ENCODE data around the gene PRM3. TPM values are rescaled to one million over a fixed set of nuclear protein-coding genes. Genes with fewer than 3 reads are reported as not detected.

PRM3 gene
- total RNA-seq, 2 experiments from 2014 or later, result not detected

DNA sequence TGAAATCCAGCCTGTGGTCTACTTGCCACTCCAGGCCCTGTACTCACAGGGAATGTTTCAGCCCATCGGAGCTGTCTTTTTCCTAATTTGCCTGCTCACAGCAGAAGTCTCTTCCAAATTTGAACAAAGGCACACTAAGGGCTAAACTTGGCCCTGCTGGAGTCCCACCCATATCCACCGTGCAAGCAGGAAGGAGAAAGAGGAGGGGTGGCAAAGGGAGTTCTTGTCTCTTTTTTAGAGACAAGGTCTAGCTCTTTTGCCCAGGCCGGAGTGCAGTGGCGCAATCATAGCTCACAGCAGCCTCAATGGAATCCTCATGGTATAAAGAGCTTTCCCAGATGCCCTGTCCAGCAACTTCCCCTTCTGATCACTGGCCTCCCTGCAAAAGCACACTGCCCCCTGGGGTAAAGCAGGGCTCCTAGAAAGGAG is 10.4 kb upstream of the PRM3 start:
- CTCF ChIA-PET, result interaction anchor here (0.9 to 1.2 kb wide), 2 partner anchors 14 to 89 kb away, joined by 3 to 4 read pairs; no protein-coding TSS in a partner anchor
- Mint-ChIP-seq H3K9me3 (ENCODE audit: low read depth) (no peaks in the 10 kb centered on the region), H3K27ac (no peak overlapping the region), H3K4me3 (no peak overlapping the region), H3K4me1 (peaks cover 6% of the 10 kb centered on the region), H3K27me3 (peaks cover 58% of the 10 kb centered on the region), H3K36me3 (no peaks in the 10 kb centered on the region)
- DNase-seq (no peak), ATAC-seq (no peak)

DNA sequence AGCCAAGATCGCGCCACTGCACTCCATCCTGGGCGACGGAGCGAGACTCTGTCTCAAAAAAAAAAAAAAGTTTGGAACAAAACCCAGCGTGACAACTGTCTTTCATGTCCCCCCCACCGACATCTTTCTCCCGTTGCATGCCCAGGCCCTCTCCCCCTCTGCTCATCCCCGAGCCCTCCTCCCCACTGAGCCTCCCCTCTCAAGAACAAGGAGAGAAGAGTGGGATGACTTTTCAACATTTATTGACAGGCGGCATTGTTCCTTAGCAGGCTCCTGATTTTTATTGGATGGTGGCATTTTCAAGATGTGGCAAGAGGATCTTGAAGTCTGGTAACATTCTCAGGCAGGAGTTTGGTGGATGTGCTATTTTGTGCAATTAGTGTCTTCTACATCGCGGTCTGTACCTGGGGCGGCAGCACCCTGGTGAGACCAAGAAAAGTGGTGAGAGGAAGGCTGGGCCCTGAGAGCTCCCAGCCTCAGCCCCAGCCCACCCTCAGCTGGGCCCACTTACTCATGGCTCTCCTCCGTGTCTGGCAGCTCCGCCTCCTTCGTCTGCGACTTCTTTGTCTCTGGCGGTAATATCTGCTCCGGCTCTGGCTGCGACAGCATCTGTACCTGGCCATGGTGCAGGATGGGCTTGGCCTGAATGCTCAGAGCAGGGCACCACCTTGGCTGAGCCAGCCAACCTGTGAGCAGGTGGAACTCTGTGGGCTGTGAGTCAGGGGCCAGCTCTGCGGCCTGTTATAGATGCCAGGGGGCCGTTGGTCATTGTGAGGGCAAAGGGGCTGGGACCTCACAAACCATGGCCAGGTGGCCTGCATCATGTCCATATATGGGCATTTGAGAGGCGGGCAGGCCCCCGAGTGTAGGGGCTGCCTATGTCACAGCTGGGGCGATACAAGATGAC is 7.4 kb upstream of the PRM3 start, which contains the start of gene PRM1:
PRM1 (minus strand) TSS at position 715 of the 907 bp plus-strand sequence; CDS start at position 623, 92 bp downstream.
- Mint-ChIP-seq H3K27ac (no peak within 1 kb of the TSS), H3K9me3 (ENCODE audit: low read depth) (no peaks in the 10 kb centered on the region), H3K36me3 (no peaks in the 10 kb centered on the region), H3K4me3 (no peak within 1 kb of the TSS), H3K4me1 (peaks cover 1% of the 10 kb centered on the region), H3K27me3 (peaks cover 46% of the 10 kb centered on the region)
- CTCF ChIA-PET, result no interaction called here
- ATAC-seq, result no peak
- no peak for DNase-seq

DNA sequence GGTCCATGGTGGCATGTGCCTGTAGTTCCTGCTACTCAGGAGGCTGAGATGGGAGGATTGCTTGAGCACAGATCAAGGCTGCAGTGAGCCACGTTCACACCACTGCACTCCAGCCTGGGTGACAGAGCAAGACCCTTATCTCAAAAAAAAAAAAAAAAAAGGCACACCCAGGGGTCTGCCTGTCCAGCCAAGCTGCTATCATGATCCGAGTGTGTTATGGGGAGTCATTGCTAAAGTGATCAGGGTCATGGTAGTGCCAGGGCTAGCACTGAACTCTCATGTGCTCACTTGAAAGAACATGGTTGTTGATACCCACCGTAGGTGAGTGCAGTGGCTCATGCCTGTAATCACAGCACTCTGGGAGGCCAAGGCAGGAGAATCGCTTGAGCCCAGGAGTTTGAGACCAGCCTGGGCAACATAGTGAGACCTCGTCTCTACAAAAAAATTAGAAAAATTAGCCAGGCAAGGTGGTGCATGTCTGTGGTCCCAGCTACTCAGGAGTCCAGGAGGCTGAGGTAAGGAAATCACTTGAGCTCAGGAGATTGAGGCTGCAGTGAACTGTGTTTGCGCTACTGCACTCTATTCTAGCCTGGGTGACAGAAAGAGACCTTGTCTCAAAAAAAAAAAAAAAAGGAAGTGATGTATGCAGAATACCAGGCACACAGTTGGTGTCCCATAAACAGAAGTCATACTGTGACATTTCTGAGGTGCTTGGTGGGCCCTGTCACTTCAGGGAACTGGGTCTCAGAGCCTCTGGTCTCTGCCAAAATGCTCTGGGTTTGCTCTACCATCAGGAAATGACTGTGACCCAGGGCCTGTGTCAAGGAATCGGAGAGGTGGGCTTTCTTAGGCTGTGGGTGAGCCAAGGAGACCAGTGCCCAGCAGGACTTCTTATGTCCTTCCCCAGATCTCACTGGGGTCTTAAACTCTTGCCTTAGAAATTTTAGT is 5.5 kb upstream of the PRM3 start:
- Mint-ChIP-seq H3K36me3 (no peaks in the 10 kb centered on the region), H3K27me3 (peaks cover 45% of the 10 kb centered on the region), H3K27ac (no peak overlapping the region), H3K4me1 (peaks cover 1% of the 10 kb centered on the region), H3K4me3 (no peak overlapping the region), H3K9me3 (ENCODE audit: low read depth) (no peaks in the 10 kb centered on the region)
- DNase-seq, result no peak
- CTCF ChIA-PET, result interaction anchor here (1.3 kb wide), 1 partner anchor 93 kb away, joined by 3 read pairs; no protein-coding TSS in a partner anchor
- no peak for ATAC-seq

DNA sequence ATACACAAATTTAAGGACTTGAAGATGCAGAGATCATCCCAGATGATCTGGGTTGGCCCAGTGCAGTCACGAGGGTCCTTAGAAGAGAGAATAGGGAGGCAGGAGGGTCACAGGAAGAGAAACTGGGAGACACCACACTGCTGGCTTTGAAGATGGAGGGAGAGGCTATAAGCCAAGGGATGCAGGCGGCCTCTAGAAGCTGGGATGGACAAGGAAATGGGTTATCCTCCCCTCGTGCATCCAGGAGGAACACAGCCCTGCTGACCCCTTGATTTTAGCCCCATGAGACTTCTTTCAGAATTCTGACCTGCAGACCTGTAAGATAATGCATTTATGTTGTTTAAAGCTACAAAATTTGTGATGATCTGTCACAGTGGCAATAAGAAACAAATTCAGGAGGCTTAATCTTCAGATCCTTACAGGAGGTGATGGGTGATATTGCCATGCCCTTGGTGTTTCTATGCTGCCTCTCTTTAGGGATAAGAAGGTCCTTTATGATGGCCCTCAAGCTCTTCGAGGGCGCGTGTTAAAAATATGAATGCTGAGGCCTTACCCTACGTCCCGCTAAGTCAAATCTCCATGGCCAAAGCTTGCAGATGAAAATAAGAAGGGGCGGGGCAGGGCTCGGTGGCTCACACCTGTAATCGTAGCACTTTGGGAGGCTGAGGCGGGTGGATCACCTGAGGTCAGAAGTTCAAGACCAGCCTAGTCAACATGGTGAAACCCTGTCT is 4.3 kb upstream of the PRM3 start:
- Mint-ChIP-seq H3K36me3 (no peaks in the 10 kb centered on the region), H3K4me3 (no peak overlapping the region), H3K4me1 (peaks cover 1% of the 10 kb centered on the region), H3K27ac (no peak overlapping the region), H3K9me3 (ENCODE audit: low read depth) (no peaks in the 10 kb centered on the region), H3K27me3 (peaks cover 42% of the 10 kb centered on the region)
- CTCF ChIA-PET, result no interaction called here
- ATAC-seq (no peak), DNase-seq (no peak)

DNA sequence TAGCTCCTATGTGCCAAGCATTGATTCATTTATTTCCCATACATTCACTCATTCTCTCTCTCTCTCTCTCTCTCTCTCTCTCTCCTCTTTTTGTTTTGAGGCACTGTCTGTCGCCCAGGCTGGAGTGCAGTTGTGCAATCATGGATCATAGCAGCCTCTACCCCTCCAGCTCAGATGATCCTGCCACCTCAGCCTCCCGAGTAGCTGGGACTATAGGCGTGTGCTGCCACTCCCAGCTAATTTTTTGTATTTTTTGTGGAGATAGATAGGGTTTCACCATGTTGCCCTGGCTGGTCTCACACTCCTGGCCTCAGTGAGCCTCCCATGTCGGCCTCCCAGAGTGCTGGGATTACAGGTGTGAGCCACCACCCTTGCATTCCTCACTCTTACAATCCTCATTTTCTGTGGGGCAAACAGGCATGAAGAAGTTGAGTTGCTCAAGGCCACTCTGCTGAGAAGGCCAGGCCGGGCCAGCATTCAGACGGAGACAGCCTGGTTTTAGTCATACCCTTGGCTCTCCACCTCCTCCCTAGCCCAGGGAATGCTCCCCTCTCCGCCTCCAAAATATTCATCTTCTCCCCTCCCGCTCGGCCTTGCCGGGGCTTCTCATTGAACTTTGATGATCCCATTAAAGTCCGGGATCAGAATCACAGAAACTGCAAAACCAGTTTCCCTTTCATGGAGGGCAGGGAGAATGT is 3.6 kb upstream of the PRM3 start:
- Mint-ChIP-seq H3K36me3 (no peaks in the 10 kb centered on the region), H3K27ac (no peak overlapping the region), H3K9me3 (ENCODE audit: low read depth) (no peaks in the 10 kb centered on the region), H3K4me1 (peaks cover 1% of the 10 kb centered on the region), H3K4me3 (no peak overlapping the region), H3K27me3 (peaks cover 39% of the 10 kb centered on the region)
- CTCF ChIA-PET, result interaction anchor here (0.8 to 1.2 kb wide), 2 partner anchors 21 to 314 kb away, joined by 3 read pairs; partner anchors contain the start of gene SOCS1
- DNase-seq, result no peak
- no peak for ATAC-seq

DNA sequence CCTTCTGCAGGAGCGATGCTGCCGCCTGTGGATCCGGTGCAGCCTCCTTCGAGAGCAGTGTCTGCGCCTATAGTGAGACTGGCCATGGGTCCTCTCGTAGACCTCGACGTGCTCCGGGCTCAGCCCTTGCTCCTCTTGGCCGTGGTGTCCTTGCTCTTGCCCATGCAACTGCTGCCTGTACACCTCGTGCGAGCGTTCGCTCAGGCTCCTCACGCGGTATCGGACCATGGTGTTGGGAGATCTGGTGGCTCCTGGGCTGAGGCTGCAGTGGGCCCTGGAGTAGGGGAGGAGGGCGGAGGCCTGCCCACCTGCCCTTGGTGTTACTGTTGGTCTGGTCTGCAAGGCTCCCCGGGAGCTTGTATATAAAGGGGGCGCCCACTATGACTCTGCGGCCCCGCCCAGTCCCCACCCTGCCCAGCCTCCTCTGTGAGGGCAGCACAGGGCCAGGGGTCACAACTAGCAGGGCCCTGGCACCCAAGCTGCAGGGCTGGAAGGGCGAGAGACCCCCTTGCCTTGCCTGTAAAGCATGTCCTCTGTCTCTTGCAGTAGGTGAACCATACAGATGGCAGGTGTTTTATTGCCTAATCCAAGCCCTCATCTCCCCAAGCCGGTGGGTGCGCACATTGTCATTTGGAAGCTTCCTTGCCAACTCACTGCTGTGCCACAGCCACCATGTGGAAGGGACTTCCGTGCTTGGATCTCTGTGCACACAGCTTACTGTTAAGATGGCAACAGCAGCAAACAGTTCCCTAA is 2.9 kb upstream of the PRM3 start, which contains the start of gene PRM2:
PRM2 (minus strand) TSS at position 338 of the 753 bp plus-strand sequence; CDS start at position 228, 110 bp downstream.
- CTCF ChIA-PET, result interaction anchor here (0.8 to 1.2 kb wide), 2 partner anchors 20 to 313 kb away, joined by 3 read pairs; partner anchors contain the start of gene SOCS1
- H3K27ac Mint-ChIP-seq, result no peak within 1 kb of the TSS
- H3K4me3 Mint-ChIP-seq, result no peak within 1 kb of the TSS

DNA sequence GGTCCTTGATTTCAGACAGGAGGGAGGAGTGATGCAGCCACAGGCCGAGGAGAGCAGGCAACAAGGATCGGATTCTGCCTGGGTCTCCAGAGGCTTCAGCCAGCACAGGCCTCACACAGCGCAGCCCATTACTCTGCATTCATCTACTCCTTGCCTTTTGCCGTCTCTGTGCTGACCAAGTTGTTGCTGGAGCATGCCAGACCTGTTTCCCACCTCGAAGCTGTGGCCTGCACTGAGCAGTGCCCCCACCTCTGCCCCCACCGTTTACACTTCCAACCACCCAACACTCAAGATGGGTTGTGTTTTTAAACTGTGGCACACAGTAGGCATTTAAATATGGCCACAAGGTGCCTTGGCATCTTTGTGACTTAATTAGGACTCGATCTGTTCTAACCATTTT is 1.5 kb upstream of the PRM3 start:
- Mint-ChIP-seq H3K4me1 (peaks cover 1% of the 10 kb centered on the region), H3K4me3 (no peak overlapping the region), H3K36me3 (no peaks in the 10 kb centered on the region), H3K9me3 (ENCODE audit: low read depth) (no peaks in the 10 kb centered on the region), H3K27ac (no peak overlapping the region), H3K27me3 (peaks cover 35% of the 10 kb centered on the region)
- no peak for ATAC-seq
- no peak for DNase-seq
- CTCF ChIA-PET, result no interaction called here

More for the DNA sequence above, 2.9 kb upstream of the PRM3 start, which contains the start of gene PRM2:
- ATAC-seq (no peak), DNase-seq (no peak)
- Mint-ChIP-seq H3K36me3 (no peaks in the 10 kb centered on the region), H3K4me1 (peaks cover 1% of the 10 kb centered on the region), H3K9me3 (ENCODE audit: low read depth) (no peaks in the 10 kb centered on the region), H3K27me3 (peaks cover 36% of the 10 kb centered on the region)

DNA sequence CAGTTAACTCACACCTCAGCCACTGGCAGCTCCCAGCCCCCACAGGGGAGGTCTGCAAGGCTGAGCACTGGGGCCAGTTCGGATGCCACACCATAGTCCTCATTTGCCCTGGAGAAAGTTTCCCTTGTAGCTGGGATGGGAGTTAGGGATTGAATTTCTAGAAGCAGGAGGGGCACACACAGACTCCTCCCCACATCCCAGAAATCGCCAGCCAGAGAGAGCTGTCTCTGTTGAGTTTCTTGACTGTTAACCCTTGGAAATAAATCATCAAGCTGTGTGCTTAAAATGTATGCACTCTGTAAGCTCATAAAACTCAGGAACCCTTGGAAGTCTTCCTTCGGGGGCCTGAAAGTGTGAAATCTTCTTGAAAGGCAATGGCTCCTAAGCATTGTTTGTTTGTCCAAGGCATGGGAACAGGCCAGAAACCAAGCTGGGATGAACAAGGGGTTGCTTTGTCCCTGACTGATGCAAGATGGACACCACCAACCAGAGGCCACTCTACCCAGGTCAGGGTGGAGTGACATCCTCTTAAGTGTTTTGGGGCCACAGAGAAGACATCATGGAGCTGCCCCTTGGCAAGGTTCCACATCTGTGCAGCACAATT is 394 bp upstream of the PRM3 start:
- H3K9me3 Mint-ChIP-seq (ENCODE audit: low read depth), result no peaks in the 10 kb centered on the region
- CTCF ChIA-PET, result interaction anchor here (1.6 kb wide), 1 partner anchor 122 kb away, joined by 3 read pairs; no protein-coding TSS in a partner anchor
- H3K4me3 Mint-ChIP-seq, result no peak overlapping the region
- no peak for DNase-seq
- H3K36me3 Mint-ChIP-seq, result no peaks in the 10 kb centered on the region
- H3K27me3 Mint-ChIP-seq, result peaks cover 27% of the 10 kb centered on the region
- no peak for ATAC-seq
- no peak overlapping the region for H3K27ac Mint-ChIP-seq
- no peaks in the 10 kb centered on the region for H3K4me1 Mint-ChIP-seq

DNA sequence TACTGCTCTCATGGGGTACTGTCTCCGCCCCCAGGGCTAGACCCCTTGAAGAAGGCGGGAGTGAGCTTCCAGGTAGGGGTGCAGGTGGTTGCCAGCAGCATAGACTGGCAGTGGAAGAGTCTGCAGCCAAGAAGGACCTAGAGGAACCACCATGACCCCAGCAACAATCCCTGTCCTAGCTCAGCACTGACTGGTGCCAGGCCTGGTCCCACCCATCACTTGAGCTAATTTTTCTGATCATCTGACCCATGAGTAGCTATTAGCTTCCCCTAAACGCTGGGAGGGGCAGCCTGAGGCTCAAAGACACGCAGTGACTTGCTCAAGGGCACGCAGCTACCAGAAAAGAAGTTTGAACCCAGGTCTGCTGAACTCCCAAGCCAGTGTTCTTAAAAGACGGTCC is 945 bp downstream of the PRM3 start:
- no peaks in the 10 kb centered on the region for H3K4me1 Mint-ChIP-seq
- ATAC-seq (no peak), DNase-seq (no peak)
- H3K4me3 Mint-ChIP-seq, result no peak overlapping the region
- H3K36me3 Mint-ChIP-seq, result no peaks in the 10 kb centered on the region
- H3K9me3 Mint-ChIP-seq (ENCODE audit: low read depth), result no peaks in the 10 kb centered on the region
- H3K27ac Mint-ChIP-seq, result no peak overlapping the region
- CTCF ChIA-PET, result interaction anchor here (1.0 to 2.3 kb wide), 2 partner anchors 36 to 308 kb away, joined by 4 to 5 read pairs; no protein-coding TSS in a partner anchor
- peaks cover 29% of the 10 kb centered on the region for H3K27me3 Mint-ChIP-seq

DNA sequence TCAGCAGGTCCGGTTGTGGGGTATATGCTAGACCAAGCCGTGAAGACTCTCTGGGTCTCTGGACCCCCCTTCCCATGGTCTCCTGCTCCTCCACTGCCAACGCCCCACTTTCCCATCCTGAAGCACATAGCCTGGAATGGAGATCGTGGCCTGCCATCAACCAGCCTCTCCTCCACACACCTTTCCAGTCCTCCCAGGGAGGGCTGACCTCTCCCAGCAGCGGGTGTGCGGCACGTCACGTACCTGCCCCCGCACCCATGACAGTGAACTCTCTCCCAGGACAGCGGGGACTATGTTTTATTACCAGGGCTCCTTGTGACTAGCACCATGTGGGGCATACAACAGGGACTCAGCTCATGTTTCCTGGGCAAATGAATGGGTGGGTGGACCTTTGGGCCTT is 1.8 kb downstream of the PRM3 start:
- Mint-ChIP-seq H3K36me3 (no peaks in the 10 kb centered on the region), H3K4me3 (no peak overlapping the region), H3K9me3 (ENCODE audit: low read depth) (no peaks in the 10 kb centered on the region), H3K27ac (no peak overlapping the region), H3K27me3 (peaks cover 32% of the 10 kb centered on the region), H3K4me1 (no peaks in the 10 kb centered on the region)
- DNase-seq, result no peak
- no peak for ATAC-seq
- CTCF ChIA-PET, result interaction anchor here (2.3 kb wide), 1 partner anchor 307 kb away, joined by 5 read pairs; no protein-coding TSS in a partner anchor

DNA sequence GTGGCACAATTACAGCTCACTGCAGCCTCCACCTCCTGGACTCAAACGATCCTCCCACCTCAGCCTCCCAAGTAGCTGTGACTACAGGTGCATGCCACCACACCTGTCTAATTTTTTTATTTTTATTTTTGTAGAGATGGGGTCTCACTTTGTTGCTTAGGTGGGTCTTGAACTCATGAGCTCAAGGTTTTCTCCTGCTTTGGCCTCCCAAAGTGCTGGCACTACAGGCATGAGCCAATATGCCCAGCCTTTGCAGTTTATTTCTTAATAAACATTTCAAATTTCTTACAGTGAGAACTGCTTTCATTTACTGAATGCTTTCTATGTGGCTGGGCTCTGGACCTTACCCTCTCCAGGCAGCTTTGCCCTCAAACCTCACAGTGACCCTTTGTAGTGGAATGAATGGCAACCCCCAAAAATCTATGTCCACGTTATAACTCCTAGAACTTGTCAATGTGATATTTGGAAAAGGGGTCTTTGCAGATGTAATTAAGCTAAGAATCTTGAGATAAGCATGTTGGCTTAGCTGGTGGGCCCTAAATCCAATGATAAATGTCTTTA is 2.7 kb downstream of the PRM3 start:
- Mint-ChIP-seq H3K9me3 (ENCODE audit: low read depth) (no peaks in the 10 kb centered on the region), H3K4me3 (no peak overlapping the region), H3K4me1 (no peaks in the 10 kb centered on the region), H3K27ac (no peak overlapping the region), H3K27me3 (peaks cover 33% of the 10 kb centered on the region), H3K36me3 (no peaks in the 10 kb centered on the region)
- CTCF ChIA-PET, result interaction anchor here (0.6 to 2.3 kb wide), 5 partner anchors 14 to 306 kb away, joined by 3 to 8 read pairs (median 4); no protein-coding TSS in a partner anchor
- DNase-seq (no peak), ATAC-seq (no peak)
